Vagina (tissue), 2 donors: Measurements from ENCODE around the gene FAAH2. TPM values are rescaled to one million over a fixed set of nuclear protein-coding genes. Genes with fewer than 3 reads are reported as not detected.

Experiments used
- DNase-seq, 2 donors: peaks; one replicate each; pipeline ENCODE4 v3.0.0-alpha.2; 2017; ENCODE audit errors: extremely low spot score in 2 of 2
- H3K27ac ChIP-seq: fragments of 200-600 bp; sonication (generic); one replicate; pipeline ENCODE4 v1.5.1; 2019
- H3K27me3 ChIP-seq: fragments of 200-600 bp; sonication (generic); one replicate; pipeline ENCODE4 v1.5.1; 2019
- H3K36me3 ChIP-seq, 2 donors: fragments of 200-600 bp; sonication (generic); one replicate each; pipeline ENCODE4 v1.5.1; 2017 to 2019
- H3K4me1 ChIP-seq: fragments of 200-600 bp; sonication (generic); one replicate; pipeline ENCODE4 v1.5.1; 2019
- H3K4me3 ChIP-seq, 2 donors: fragments of 200-600 bp; sonication (generic); 1 replicate in 1 of 2; 2 replicates in 1 of 2; pipeline ENCODE4 v1.5.1; 2016 to 2019
- H3K9me3 ChIP-seq: fragments of 200-600 bp; sonication (generic); one replicate; pipeline ENCODE4 v1.5.1; 2019
- CTCF ChIP-seq, 3 experiments: fragments of 450-650 bp in 2 of 3; fragments of 200-600 bp in 1 of 3; sonication (generic) in 1 of 3; IDR thresholded peaks; one replicate each; pipeline ENCODE4 v1.5.1; 2017 to 2019; ENCODE audit warnings: antibody characterized with exemption in 3 of 3, mild to moderate bottlenecking in 2 of 3, moderate library complexity in 2 of 3
- POLR2A ChIP-seq, 2 donors: fragments of 450-650 bp; IDR thresholded peaks; one replicate each; pipeline ENCODE4 v1.6.1; 2017; ENCODE audit warnings: antibody characterized with exemption in 2 of 2, mild to moderate bottlenecking in 2 of 2, moderate library complexity in 2 of 2
- POLR2AphosphoS5 ChIP-seq, 2 donors: sonication (generic); formaldehyde crosslinking; IDR thresholded peaks; one replicate each; pipeline ENCODE4 v1.9.0; 2017; ENCODE audit warnings: antibody characterized with exemption in 2 of 2, mild to moderate bottlenecking in 2 of 2, low read depth in 1 of 2; ENCODE audit not compliant: insufficient read depth in 1 of 2
- intact Hi-C: fragments of 100-400 bp; cut with DNase I; formaldehyde crosslinking; loops from one replicate; pipeline ENCODE4 v1.15.1; 2023
- total RNA-seq: library from RNA; depleted of rRNA; stranded (reverse); fragments of >200 nt; gene quantifications from one replicate; pipeline ENCODE4 v1.2.3, GENCODE V29; 2016

FAAH2 gene
- total RNA-seq, 1 donor from 2014 or later = 10.6 TPM

GRCh38 chrX:57451426-57452020 is 165.0 kb downstream of the FAAH2 start:
- no peak overlapping the region for H3K4me3 ChIP-seq
- no peak for DNase-seq
- TF ChIP-seq CTCF (IDR thresholded peaks at IDR 0.05) (no peak), POLR2A (IDR thresholded peaks at IDR 0.05) (no peak), POLR2AphosphoS5 (IDR thresholded peaks at IDR 0.05; ENCODE audit: insufficient read depth in 1 of 2, low read depth in 1 of 2) (no peak)
- no peaks in the 10 kb centered on the region for H3K9me3 ChIP-seq
- H3K27me3 ChIP-seq = no peaks in the 10 kb centered on the region
- H3K27ac ChIP-seq = no peak overlapping the region
- H3K36me3 ChIP-seq = no peaks in the 10 kb centered on the region
- intact Hi-C loops = no loop called here
- H3K4me1 ChIP-seq = no peaks in the 10 kb centered on the region

- no peaks in the 10 kb centered on the region for H3K4me1 ChIP-seq
- TF ChIP-seq POLR2A (IDR thresholded peaks at IDR 0.05) = no peak
- TF ChIP-seq POLR2AphosphoS5 (IDR thresholded peaks at IDR 0.05; ENCODE audit: insufficient read depth in 1 of 2, low read depth in 1 of 2) = no peak
- no peak for TF ChIP-seq CTCF (IDR thresholded peaks at IDR 0.05)
- no peak overlapping the region for H3K27ac ChIP-seq
- no peak overlapping the region for H3K4me3 ChIP-seq
- H3K36me3 ChIP-seq = no peaks in the 10 kb centered on the region
- no peaks in the 10 kb centered on the region for H3K27me3 ChIP-seq
- intact Hi-C loops = no loop called here
- no peak for DNase-seq
- no peaks in the 10 kb centered on the region for H3K9me3 ChIP-seq
Observed at GRCh38 chrX:57453901-57454300, 167.4 kb downstream of the FAAH2 start.

GRCh38 chrX:57481514-57481913 is 195.0 kb downstream of the FAAH2 start:
- H3K27me3 ChIP-seq = no peaks in the 10 kb centered on the region
- H3K36me3 ChIP-seq = no peaks in the 10 kb centered on the region
- no peaks in the 10 kb centered on the region for H3K4me1 ChIP-seq
- no peak overlapping the region for H3K27ac ChIP-seq
- DNase-seq = no peak
- H3K9me3 ChIP-seq = no peaks in the 10 kb centered on the region
- intact Hi-C loops = no loop called here
- no peak overlapping the region for H3K4me3 ChIP-seq
- no peak for TF ChIP-seq POLR2A (IDR thresholded peaks at IDR 0.05)
- TF ChIP-seq CTCF (IDR thresholded peaks at IDR 0.05) = no peak
- TF ChIP-seq POLR2AphosphoS5 (IDR thresholded peaks at IDR 0.05; ENCODE audit: insufficient read depth in 1 of 2, low read depth in 1 of 2) = no peak

GRCh38 chrX:57516491-57516890 is 230.0 kb downstream of the FAAH2 start:
- Histone ChIP-seq H3K27ac (no peak overlapping the region), H3K9me3 (no peaks in the 10 kb centered on the region), H3K4me1 (no peaks in the 10 kb centered on the region), H3K36me3 (no peaks in the 10 kb centered on the region), H3K27me3 (no peaks in the 10 kb centered on the region), H3K4me3 (no peak overlapping the region)
- intact Hi-C loops = no loop called here
- DNase-seq = no peak
- no peak for TF ChIP-seq POLR2A (IDR thresholded peaks at IDR 0.05)
- TF ChIP-seq CTCF (IDR thresholded peaks at IDR 0.05) = no peak
- no peak for TF ChIP-seq POLR2AphosphoS5 (IDR thresholded peaks at IDR 0.05; ENCODE audit: insufficient read depth in 1 of 2, low read depth in 1 of 2)

GRCh38 chrX:57519578-57520118 is 233.1 kb downstream of the FAAH2 start:
- no peak for DNase-seq
- H3K9me3 ChIP-seq = peaks cover 3% of the 10 kb centered on the region
- H3K4me3 ChIP-seq = no peak overlapping the region
- no peak overlapping the region for H3K27ac ChIP-seq
- no peaks in the 10 kb centered on the region for H3K36me3 ChIP-seq
- H3K4me1 ChIP-seq = no peaks in the 10 kb centered on the region
- intact Hi-C loops = no loop called here
- TF ChIP-seq POLR2AphosphoS5 (IDR thresholded peaks at IDR 0.05; ENCODE audit: insufficient read depth in 1 of 2, low read depth in 1 of 2) (no peak), POLR2A (IDR thresholded peaks at IDR 0.05) (no peak), CTCF (IDR thresholded peaks at IDR 0.05) (no peak)
- H3K27me3 ChIP-seq = no peaks in the 10 kb centered on the region
